ENCODE measurements around the gene FOXP2. TPM values are rescaled to one million over a fixed set of nuclear protein-coding genes. Genes with fewer than 3 reads are reported as not detected.

Gene FOXP2
- total RNA-seq, 2 donors from 2014 or later = 13.3 to 14.9 TPM

DNA sequence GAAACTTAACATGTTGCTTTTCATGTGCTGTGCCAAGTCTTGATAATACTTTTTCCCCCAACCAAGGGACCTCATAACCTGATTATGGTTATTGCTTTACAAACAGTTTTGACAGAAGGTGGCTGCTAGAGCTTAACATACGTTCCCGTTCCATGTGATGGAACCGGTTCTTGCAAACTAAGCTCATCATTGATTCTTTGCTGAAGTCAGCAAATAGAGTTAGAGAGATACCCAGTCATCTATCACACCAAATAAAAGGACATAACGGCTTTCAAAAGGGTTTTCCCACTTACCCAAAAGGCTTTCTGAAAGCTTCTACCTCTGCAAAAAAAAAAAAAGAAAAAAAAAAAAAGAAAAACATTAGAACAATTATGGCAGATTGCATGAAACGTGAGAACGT, 277.0 kb downstream of the FOXP2 start:
- Mint-ChIP-seq H3K36me3 (ENCODE audit: low read depth) (no peaks in the 10 kb centered on the region), H3K4me3 (no peak overlapping the region), H3K4me1 (peaks cover 13% of the 10 kb centered on the region), H3K9me3 (no peaks in the 10 kb centered on the region), H3K27ac (no peak overlapping the region), H3K27me3 (ENCODE audit: insufficient read depth) (no peaks in the 10 kb centered on the region)
- 93% methylated on average over 6 of the region's 6 CpGs; no CpG with 5 or more reads in 1 of the 2 experiments for WGBS, 2 experiments (ENCODE audit: insufficient coverage in 1 of 2, insufficient read length in 1 of 2)
- Histone ChIP-seq H3K9me3 (ENCODE audit: control insufficient read depth, low read length) (no peaks in the 10 kb centered on the region), H3K9ac (ENCODE audit: extremely low read depth, low read length, poor library complexity, severe bottlenecking) (no peak overlapping the region), H3K27me3 (ENCODE audit: control insufficient read depth, insufficient read depth, low read length, poor library complexity, severe bottlenecking) (no peaks in the 10 kb centered on the region), H3K36me3 (ENCODE audit: control insufficient read depth, insufficient read depth, low read length) (no peaks in the 10 kb centered on the region), H3K4me1 (ENCODE audit: control insufficient read depth, insufficient read depth, low read length) (no peaks in the 10 kb centered on the region), H3K27ac (ENCODE audit: low read depth, low read length) (no peak overlapping the region), H3K4me3 (ENCODE audit: low read length) (no peak overlapping the region)
- TF ChIP-seq, protein P1, sequence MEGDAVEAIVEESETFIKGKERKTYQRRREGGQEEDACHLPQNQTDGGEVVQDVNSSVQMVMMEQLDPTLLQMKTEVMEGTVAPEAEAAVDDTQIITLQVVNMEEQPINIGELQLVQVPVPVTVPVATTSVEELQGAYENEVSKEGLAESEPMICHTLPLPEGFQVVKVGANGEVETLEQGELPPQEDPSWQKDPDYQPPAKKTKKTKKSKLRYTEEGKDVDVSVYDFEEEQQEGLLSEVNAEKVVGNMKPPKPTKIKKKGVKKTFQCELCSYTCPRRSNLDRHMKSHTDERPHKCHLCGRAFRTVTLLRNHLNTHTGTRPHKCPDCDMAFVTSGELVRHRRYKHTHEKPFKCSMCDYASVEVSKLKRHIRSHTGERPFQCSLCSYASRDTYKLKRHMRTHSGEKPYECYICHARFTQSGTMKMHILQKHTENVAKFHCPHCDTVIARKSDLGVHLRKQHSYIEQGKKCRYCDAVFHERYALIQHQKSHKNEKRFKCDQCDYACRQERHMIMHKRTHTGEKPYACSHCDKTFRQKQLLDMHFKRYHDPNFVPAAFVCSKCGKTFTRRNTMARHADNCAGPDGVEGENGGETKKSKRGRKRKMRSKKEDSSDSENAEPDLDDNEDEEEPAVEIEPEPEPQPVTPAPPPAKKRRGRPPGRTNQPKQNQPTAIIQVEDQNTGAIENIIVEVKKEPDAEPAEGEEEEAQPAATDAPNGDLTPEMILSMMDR (conservative IDR thresholded peaks at IDR 0.05) = no peak
- no peak for DNase-seq

DNA sequence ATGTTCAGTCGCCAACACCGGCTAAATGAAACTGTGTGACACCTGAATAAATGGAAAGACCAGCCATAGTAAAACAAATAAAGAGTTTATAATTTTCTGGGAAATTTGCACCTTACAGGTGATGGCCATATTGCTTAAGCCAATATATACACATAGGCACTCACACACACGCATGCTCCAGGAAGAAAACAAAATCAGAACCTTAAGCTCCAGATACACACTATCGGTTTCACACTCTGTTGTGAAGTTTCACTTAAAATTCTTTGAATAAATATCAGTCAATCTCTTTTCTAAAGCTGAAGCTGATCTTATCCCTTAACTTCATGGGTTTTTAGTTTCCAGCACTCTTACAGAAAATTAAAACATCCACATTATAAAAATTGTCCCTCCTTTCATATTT, 280.6 kb downstream of the FOXP2 start:
- no peak overlapping the region for H3K4me3 Mint-ChIP-seq
- WGBS, 2 experiments (ENCODE audit: insufficient coverage in 1 of 2, insufficient read length in 1 of 2) = 92 to 97% methylated on average over 4 of the region's 4 CpGs

DNA sequence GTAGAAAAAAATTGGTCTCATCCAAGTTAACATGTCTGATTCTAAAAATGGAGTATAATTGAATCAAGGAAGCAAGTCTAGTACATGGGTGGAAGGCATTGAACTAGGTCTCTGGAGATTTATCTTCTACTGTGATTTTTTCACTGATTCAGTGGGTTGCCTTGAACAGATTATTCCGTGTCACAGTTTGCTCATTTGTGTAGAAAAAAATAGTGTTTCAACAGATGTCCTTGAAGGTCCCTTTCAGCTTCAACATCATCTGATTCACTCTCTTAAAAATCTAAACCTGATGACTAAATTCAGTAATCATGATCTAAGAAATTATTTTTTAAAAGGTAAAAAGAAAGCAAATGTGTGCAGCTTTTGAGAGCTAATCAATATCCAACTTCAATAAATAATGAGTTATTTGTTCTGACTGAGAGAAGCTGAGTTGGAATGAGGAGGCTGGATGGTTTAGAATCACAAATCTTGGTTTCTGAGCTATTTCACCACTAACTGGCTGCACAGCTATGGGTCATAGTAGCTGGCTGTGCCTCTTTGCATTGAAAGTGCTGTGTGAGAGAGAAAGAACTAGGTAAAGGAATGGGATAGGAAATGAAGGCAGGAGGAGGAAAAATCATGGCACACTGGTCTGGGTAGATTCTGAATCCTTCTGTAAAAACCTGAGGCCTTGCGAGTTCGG, 285.8 kb downstream of the FOXP2 start:
- H3K4me1 Mint-ChIP-seq = no peaks in the 10 kb centered on the region
- DNase-seq = no peak
- H3K9me3 ChIP-seq (ENCODE audit: control insufficient read depth, low read length) = no peaks in the 10 kb centered on the region
- no peaks in the 10 kb centered on the region for H3K36me3 Mint-ChIP-seq (ENCODE audit: low read depth)
- no peak overlapping the region for H3K4me3 Mint-ChIP-seq
- H3K9me3 Mint-ChIP-seq = no peaks in the 10 kb centered on the region
- H3K27me3 ChIP-seq (ENCODE audit: control insufficient read depth, insufficient read depth, low read length, poor library complexity, severe bottlenecking) = no peaks in the 10 kb centered on the region
- no peak overlapping the region for H3K9ac ChIP-seq (ENCODE audit: extremely low read depth, low read length, poor library complexity, severe bottlenecking)
- no peaks in the 10 kb centered on the region for H3K36me3 ChIP-seq (ENCODE audit: control insufficient read depth, insufficient read depth, low read length)
- no peak overlapping the region for H3K27ac ChIP-seq (ENCODE audit: low read depth, low read length)
- WGBS, 2 experiments (ENCODE audit: insufficient coverage in 1 of 2, insufficient read length in 1 of 2) = 94% methylated on average over 3 of the region's 3 CpGs; no CpG with 5 or more reads in 1 of the 2 experiments
- no peaks in the 10 kb centered on the region for H3K4me1 ChIP-seq (ENCODE audit: control insufficient read depth, insufficient read depth, low read length)
- no peaks in the 10 kb centered on the region for H3K27me3 Mint-ChIP-seq (ENCODE audit: insufficient read depth)
- TF ChIP-seq, protein P1 (conservative IDR thresholded peaks at IDR 0.05) = no peak
- no peak overlapping the region for H3K27ac Mint-ChIP-seq
- no peak overlapping the region for H3K4me3 ChIP-seq (ENCODE audit: low read length)

More for the DNA sequence above, 280.6 kb downstream of the FOXP2 start:
- Mint-ChIP-seq H3K27ac (no peak overlapping the region), H3K4me1 (peaks cover 3% of the 10 kb centered on the region), H3K27me3 (ENCODE audit: insufficient read depth) (no peaks in the 10 kb centered on the region), H3K9me3 (no peaks in the 10 kb centered on the region), H3K36me3 (ENCODE audit: low read depth) (no peaks in the 10 kb centered on the region)
- Histone ChIP-seq H3K27me3 (ENCODE audit: control insufficient read depth, insufficient read depth, low read length, poor library complexity, severe bottlenecking) (no peaks in the 10 kb centered on the region), H3K27ac (ENCODE audit: low read depth, low read length) (no peak overlapping the region), H3K4me3 (ENCODE audit: low read length) (no peak overlapping the region), H3K9me3 (ENCODE audit: control insufficient read depth, low read length) (no peaks in the 10 kb centered on the region), H3K4me1 (ENCODE audit: control insufficient read depth, insufficient read depth, low read length) (no peaks in the 10 kb centered on the region), H3K36me3 (ENCODE audit: control insufficient read depth, insufficient read depth, low read length) (no peaks in the 10 kb centered on the region), H3K9ac (ENCODE audit: extremely low read depth, low read length, poor library complexity, severe bottlenecking) (no peak overlapping the region)
- no peak for DNase-seq
- TF ChIP-seq, protein P1 (conservative IDR thresholded peaks at IDR 0.05) = no peak

Measured in endodermal cell (in vitro differentiated cells).